HG02938 (cell line): ENCODE data around the gene DNAH6.

ENCODE experiments used
- ATAC-seq: cut with Tn5 transposase; IDR thresholded peaks from one replicate; pipeline ENCODE4 v1.9.1; 2021; ENCODE audit warnings: mild to moderate bottlenecking, moderate library complexity; ENCODE audit not compliant: unreplicated experiment

The DNAH6 gene

GRCh38 chr2:84628486-84628885 is 112.2 kb downstream of the DNAH6 start:
- no peak for ATAC-seq

- ATAC-seq: no peak
These were observed 113.3 kb downstream of the DNAH6 start for GRCh38 chr2:84629550-84629949.

DNA sequence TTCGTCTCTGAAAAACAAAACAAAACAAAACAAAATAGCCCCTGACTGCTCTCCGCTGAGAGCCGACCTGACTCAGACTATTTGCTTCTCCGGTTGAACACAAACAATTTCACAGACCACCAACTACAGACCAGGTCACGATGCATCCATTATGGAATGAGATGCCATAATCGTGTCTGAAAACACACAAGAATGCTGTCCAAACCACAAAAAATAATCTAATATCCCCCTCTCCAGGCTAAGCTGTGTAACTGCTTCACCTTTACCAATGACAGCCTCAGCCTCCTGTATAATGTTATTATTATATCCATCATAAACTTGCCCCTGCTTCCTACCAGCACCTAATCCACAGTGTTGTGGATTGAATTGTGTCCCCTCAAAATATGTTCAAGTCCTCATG is 114.7 kb downstream of the DNAH6 start:
- ATAC-seq: peak; percentile 63

GRCh38 chr2:84631985-84632384 is 115.7 kb downstream of the DNAH6 start:
- no peak for ATAC-seq

DNA sequence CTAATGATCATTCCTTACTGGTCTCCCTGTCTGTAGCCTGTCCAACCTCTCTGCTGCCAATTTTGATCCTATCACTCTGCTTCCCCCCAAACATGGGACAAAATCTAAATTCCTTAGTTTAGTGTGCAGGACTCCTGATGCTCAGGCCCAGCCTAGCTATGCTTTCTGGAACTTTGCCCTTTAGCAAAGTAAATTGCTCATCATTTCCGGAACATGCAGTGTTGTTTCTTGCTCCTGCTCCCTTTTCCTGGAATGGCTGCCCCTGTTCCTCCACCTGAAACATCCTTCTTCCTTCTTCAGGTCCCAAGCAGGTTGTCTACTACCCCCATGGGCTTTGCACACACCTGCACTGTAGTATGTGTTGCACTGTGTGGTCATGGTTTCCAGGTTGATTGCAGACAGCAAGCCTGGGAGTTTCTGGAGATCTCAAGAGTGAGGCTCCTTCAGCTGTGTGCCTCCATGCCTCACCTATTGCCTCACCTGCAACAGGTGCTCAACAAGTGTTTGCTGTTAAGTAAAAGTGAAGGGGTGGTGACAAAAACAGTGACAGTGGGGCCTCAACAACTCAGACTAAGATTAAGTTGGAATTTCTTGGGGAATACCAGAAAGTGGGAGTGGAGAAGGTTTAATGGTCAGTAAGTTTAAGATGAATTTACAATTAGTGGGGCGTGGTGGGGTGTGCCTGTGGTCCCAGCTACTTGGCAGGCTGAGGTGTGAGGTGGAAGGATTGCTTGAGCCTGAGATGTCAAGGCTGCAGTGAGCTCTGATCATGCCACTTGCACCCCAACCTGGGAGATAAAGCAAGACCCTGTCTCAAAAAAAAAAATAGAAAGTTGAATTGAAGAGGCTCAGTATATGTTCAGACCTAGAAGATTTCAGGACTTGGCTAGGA is 120.0 kb downstream of the DNAH6 start:
- ATAC-seq: no peak

- ATAC-seq: no peak
These were observed 123.5 kb downstream of the DNAH6 start for GRCh38 chr2:84639751-84640150.

DNA sequence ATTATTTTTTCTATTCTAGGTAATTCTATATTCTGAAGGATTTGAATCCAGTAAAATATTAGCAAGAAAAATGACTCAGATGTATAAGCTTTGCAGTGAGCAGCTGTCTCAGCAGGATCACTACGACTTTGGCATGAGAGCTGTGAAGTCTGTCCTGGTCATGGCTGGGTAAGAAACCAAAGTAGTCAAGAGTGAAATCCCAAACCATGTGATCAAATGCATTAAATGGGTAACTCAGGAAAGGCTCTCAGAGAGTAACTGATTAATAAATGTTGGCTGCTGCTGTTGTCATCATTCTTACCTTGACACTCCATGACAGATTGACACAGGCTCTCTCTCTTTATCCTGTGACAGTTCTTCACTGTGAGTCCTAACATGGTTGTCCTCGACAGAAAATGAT is 124.1 kb downstream of the DNAH6 start:
- no peak for ATAC-seq

GRCh38 chr2:84641021-84641420 is 124.7 kb downstream of the DNAH6 start:
- no peak for ATAC-seq

- ATAC-seq: no peak
These were observed 127.7 kb downstream of the DNAH6 start for GRCh38 chr2:84643991-84644390.

DNA sequence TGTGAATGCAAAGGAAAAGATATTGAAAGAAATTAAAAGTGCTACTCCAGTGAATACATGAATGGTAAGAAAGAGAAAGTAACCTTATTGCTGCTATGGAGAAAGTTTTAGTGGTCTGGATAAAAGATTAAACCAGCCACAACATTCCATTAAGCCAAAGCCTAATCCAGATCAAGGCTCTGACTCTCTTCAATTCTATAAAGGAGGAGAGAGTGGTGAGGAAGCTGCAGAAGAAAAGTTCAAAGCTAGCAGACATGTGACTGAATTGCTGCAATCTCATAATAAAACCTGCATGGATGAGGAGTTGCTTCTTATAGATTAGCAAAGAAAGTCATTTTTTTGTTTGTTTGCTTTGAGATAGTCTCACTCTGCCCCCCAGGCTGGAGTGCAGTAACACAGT is 130.2 kb downstream of the DNAH6 start:
- no peak for ATAC-seq

DNA sequence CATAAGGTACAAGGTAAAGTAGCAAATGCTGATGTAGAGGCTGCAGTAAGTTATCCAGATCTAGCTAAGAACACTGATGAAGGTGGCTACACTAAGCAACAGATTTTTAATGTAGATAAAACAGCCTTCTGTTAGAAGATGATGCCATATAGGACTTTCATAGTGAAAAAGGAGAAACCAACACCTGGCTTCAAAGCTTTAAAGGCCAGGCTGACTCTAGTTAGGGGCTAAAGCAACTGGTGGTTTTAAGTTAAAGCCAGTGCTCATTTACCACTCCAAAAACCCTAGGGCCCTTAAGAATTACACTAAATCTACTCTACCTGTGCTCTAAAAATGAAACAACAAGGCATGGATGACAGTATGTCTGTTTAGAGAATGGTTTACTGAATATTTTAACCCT is 131.0 kb downstream of the DNAH6 start:
- ATAC-seq: no peak

DNA sequence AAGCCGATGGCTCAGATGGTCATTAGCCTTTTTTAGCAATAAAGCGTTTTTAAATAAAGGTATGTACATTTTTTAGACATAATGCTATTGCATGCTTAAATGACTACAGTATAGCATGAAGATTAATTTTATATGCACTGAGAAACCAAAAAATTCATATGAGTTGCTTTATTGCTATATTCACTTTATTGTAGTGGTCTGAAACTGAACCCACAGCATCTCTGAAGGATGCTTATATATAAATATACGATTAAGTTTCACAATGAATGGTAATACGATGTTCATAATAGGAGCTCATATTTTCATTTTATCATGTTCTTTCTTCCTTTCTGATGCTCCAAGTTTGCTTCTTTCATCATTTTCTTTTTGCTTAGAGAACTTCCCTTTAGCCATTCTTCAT is 132.8 kb downstream of the DNAH6 start:
- ATAC-seq: no peak

DNA sequence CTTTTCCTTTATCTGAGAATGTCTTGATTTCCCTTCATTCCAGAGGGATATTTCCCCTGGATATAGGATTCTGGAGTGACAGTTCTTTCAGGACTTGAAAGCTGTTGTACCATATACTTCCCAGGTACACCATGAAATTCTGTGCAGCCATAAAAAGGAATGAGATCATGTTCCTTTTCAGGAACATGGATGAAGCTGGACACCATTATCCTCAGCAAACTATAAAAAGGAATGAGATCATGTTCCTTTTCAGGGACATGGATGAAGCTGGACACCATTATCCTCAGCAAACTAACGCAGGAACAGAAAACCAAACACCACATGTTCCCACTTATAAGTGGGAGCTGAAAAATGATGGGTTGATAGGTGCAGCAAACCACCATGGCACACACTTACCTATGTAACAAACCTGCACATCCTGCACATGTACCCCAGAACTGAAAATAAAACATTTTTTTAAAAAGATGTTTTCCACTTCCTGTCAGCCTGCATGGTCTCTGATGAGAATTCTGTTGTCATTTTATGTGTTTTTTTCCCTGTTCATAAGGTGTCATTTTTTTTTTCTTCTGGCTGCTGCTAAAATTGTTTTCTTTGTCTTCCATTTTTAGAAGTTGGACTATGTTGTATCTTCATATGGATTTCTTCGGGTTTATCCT is 133.3 kb downstream of the DNAH6 start:
- ATAC-seq: no peak

- no peak for ATAC-seq
These were observed 136.1 kb downstream of the DNAH6 start for GRCh38 chr2:84652431-84652830.

- ATAC-seq: no peak
These were observed 137.0 kb downstream of the DNAH6 start for GRCh38 chr2:84653302-84653701.

DNA sequence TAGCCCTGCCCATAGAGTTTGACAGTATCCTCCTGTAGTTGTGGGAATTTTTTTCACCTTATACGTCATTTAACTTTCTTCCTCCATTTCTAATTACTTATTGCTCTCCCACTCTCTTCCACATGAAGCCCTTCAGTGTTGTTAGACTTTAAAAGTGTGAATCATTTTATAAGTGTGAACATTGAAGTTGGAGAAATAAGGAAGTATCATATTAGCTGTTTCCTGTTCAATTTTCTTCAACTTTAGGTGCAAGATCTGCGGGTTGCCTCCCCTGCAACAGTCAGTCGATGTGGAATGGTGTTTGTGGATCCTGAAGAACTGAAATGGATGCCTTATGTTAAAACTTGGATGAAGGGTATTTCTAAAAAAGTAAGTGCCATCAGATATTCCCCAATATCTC is 138.1 kb downstream of the DNAH6 start:
- no peak for ATAC-seq

- no peak for ATAC-seq
These were observed 152.8 kb downstream of the DNAH6 start for GRCh38 chr2:84669122-84669521.

DNA sequence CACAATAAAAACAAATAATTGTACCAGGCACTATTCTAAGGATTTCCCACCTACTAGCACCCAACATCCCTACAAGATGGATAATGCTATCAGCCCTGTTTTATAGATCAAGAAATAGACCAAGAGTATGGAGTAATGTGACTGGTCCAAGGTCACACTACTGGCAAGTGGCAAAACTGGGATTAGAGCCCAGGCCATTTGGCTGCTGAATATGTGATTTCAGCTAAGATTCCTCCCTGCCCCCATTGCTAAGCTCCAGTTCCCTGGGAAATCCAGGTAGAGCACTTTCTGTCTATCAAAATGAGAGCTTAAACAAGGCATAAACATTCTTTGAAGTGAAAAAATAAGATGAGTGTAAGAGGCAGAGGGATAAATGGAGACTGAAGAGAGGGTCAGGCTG is 157.8 kb downstream of the DNAH6 start:
- ATAC-seq: no peak

DNA sequence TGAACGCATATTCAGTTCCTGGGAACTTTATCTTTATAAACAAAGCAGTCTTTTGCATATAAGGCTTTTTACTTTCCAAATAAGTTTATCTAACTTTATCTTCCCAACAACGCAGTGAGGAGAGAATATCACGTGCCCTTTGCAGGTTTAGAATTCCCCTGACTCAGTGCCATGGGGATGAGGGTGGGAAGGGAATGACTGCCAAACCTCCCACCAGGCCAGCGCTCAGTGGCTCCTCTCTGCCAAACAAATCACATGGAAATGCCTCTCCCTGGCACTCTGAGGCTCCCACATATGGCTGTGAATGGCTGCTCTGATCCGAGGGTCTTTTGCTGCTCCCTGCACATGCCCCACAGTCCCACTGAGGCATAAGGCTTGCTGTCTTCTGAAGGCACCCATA is 158.3 kb downstream of the DNAH6 start:
- ATAC-seq: no peak

DNA sequence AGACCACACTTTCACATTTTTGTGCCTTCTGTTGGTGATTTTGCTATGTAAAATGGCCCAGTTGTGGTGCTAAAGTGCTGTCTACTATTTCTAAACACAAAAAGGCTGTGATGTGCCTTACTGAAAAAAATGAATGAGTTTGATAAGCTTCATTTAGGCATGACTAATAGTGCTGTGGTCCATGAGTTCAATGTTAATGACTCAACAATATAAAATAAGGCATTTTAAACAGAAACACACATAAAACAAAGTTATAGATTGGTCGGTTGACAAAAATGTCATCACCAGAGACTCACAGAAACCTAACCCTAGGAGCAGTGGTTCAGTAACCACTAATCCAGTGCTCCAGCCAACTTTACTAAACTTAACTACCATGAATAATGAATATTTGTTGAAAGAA is 160.0 kb downstream of the DNAH6 start:
- no peak for ATAC-seq

DNA sequence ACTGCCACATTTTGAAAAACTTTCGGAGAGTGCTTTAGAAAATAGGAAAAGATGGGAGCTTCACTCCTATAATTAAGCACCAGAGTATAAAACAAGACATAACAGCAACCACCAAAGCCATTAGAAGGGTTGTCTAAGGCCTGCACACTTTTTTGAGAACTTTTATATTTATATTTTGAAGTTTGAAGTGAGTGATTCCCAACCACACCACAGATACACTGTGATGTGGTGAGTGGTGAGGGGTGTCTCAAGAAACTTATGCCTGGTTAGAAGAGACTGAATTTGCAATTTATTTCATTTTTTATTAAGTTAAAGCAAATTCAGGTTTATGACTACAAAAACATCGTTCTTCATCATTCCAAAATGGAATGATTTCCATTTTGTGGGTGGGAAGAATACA is 161.9 kb downstream of the DNAH6 start:
- ATAC-seq: no peak

- no peak for ATAC-seq
These were observed 170.6 kb downstream of the DNAH6 start for GRCh38 chr2:84686783-84687476.
